SK-N-SH (cell line): Measurements from ENCODE around the gene TRAF7. TPM values are rescaled to one million over a fixed set of nuclear protein-coding genes. Genes with fewer than 3 reads are reported as not detected.

Source experiments
- CTCF ChIA-PET: fragments of 300-600, 350-600 bp; formaldehyde crosslinking; extraction: SDS; loops from one replicate; lab custom pipeline; 2021; lab: Yijun Ruan, JAX
- POLR2A ChIA-PET: fragments of 350-600 bp; sonication (Branson Sonifier 250); formaldehyde crosslinking; extraction: SDS; loops from one replicate; lab custom pipeline; 2020; ENCODE audit warnings: antibody characterized with exemption, inconsistent platforms; lab: Yijun Ruan, JAX
- DNase-seq: peaks from one replicate; pipeline ENCODE4 v3.0.0; 2012
- H2AFZ ChIP-seq: fragments of 200-600 bp; sonication (generic); 2 replicates; pipeline ENCODE4 v1.8.1; 2016; ENCODE audit warnings: antibody characterized with exemption, mild to moderate bottlenecking, low read depth
- H3F3A ChIP-seq: fragments of 200-600 bp; sonication (generic); replicated peaks from 2 replicates; pipeline ENCODE3; 2016; ENCODE audit warnings: antibody characterized with exemption, mild to moderate bottlenecking; ENCODE audit not compliant: insufficient read depth
- H3K27ac ChIP-seq, 2 experiments: fragments of 200-500 bp in 1 of 2; fragments of 200-600 bp in 1 of 2; sonication (Bioruptor generic) in 1 of 2; sonication (generic), shearing (Covaris generic) in 1 of 2; 2 replicates each; pipeline versions ENCODE4 v1.5.1 to v1.6.1; 2014 to 2016; ENCODE audit warnings: low read depth in 2 of 2, inconsistent platforms in 1 of 2, low read length in 1 of 2, mild to moderate bottlenecking in 1 of 2, mixed read lengths in 1 of 2
- H3K27me3 ChIP-seq: fragments of 200-600 bp; sonication (generic), shearing (Covaris generic); 2 replicates; pipeline ENCODE4 v1.6.1; 2016; ENCODE audit warnings: mixed run types; ENCODE audit not compliant: insufficient read depth
- H3K36me3 ChIP-seq, 2 experiments: fragments of 200-500 bp in 1 of 2; fragments of 200-600 bp in 1 of 2; sonication (Bioruptor generic) in 1 of 2; sonication (generic) in 1 of 2; replicated peaks in 1 of 2; 2 replicates each; pipeline versions ENCODE3 to v1.5.1; 2014 to 2016; ENCODE audit warnings: low read length in 1 of 2, mild to moderate bottlenecking in 1 of 2; ENCODE audit not compliant: insufficient read depth in 2 of 2, control insufficient read depth in 1 of 2
- H3K4me1 ChIP-seq, 2 experiments: fragments of 200-500 bp in 1 of 2; fragments of 200-600 bp in 1 of 2; sonication (Bioruptor generic) in 1 of 2; sonication (generic), shearing (Covaris generic) in 1 of 2; 2 replicates each; pipeline versions ENCODE4 v1.5.1 to v1.6.1; 2014 to 2016; ENCODE audit warnings: low read depth in 1 of 2, low read length in 1 of 2, mixed run types in 1 of 2; ENCODE audit not compliant: insufficient read depth in 2 of 2, control insufficient read depth in 1 of 2
- H3K4me2 ChIP-seq: fragments of 200-600 bp; sonication (generic), shearing (Covaris generic); 2 replicates; pipeline ENCODE4 v1.6.1; 2017; ENCODE audit warnings: mixed run types
- H3K4me3 ChIP-seq, 2 experiments: fragments of 200-500 bp in 1 of 2; fragments of 200-600 bp in 1 of 2; sonication (Bioruptor generic) in 1 of 2; sonication (generic), shearing (Covaris generic) in 1 of 2; 2 replicates each; pipeline versions ENCODE4 v1.5.1 to v1.8.1; 2014 to 2016; ENCODE audit warnings: low read depth in 2 of 2, inconsistent platforms in 1 of 2, low read length in 1 of 2, mild to moderate bottlenecking in 1 of 2, mixed read lengths in 1 of 2, moderate library complexity in 1 of 2
- H3K79me2 ChIP-seq: fragments of 200-600 bp; sonication (generic); 2 replicates; pipeline ENCODE4 v1.8.1; 2017; ENCODE audit warnings: mild to moderate bottlenecking; ENCODE audit not compliant: insufficient read depth
- H3K9ac ChIP-seq: fragments of 200-600 bp; sonication (generic); 2 replicates; pipeline ENCODE4 v1.6.1; 2017; ENCODE audit warnings: mixed run types
- H3K9me2 ChIP-seq: fragments of 200-600 bp; sonication (generic); 2 replicates; pipeline ENCODE4 v1.6.1; 2017; ENCODE audit warnings: mixed run types
- H3K9me3 ChIP-seq: fragments of 200-600 bp; sonication (generic); 2 replicates; pipeline ENCODE4 v1.6.1; 2017; ENCODE audit warnings: mixed run types, mild to moderate bottlenecking, moderate library complexity
- H4K20me1 ChIP-seq: fragments of 200-600 bp; sonication (generic); 2 replicates; pipeline ENCODE4 v1.6.1; 2017; ENCODE audit warnings: mild to moderate bottlenecking, mixed run types; ENCODE audit not compliant: insufficient read depth
- EZH2phosphoT487 ChIP-seq: fragments of 200-600 bp; sonication (generic); IDR thresholded peaks from 2 replicates; pipeline ENCODE4 v1.6.1; 2017; ENCODE audit warnings: low read depth, mixed run types, mild to moderate bottlenecking, antibody characterized with exemption, moderate library complexity, borderline replicate concordance
- GATA2 ChIP-seq: sonication (generic); formaldehyde crosslinking; IDR thresholded peaks from 2 replicates; pipeline ENCODE4 v1.5.0; 2020; ENCODE audit warnings: mild to moderate bottlenecking, missing genetic modification reagents
- POLR2AphosphoS5 ChIP-seq: IDR thresholded peaks from 2 replicates; pipeline ENCODE4 v1.6.1; 2012; ENCODE audit warnings: low read depth, low read length
- RAD21 ChIP-seq: IDR thresholded peaks from 2 replicates; pipeline ENCODE4 v1.6.1; 2012; ENCODE audit warnings: mild to moderate bottlenecking, low read length
- RFX5 ChIP-seq: IDR thresholded peaks from 2 replicates; pipeline ENCODE4 v1.6.1; 2012; ENCODE audit warnings: mild to moderate bottlenecking, improper control_type of control experiment, low read length
- RXRA ChIP-seq: IDR thresholded peaks from 2 replicates; pipeline ENCODE4 v1.4.0; 2012; ENCODE audit warnings: low read depth, mild to moderate bottlenecking, borderline replicate concordance
- SMC3 ChIP-seq: IDR thresholded peaks from 2 replicates; pipeline ENCODE4 v1.6.1; 2012; ENCODE audit warnings: low read depth, low read length, improper control_type of control experiment
- TAF1 ChIP-seq: IDR thresholded peaks from 2 replicates; pipeline ENCODE4 v1.6.1; 2012; ENCODE audit warnings: low read depth, mild to moderate bottlenecking, low read length, moderate library complexity, borderline replicate concordance
- YY1 ChIP-seq: IDR thresholded peaks from 2 replicates; pipeline ENCODE4 v1.4.0; 2012; ENCODE audit warnings: low read depth, mild to moderate bottlenecking
- WGBS: methylation state at CpG from one replicate; pipeline ENCODE4 v1.1.6; 2017; ENCODE audit warnings: low lambda C conversion rate; 5-methylcytosine and 5-hydroxymethylcytosine counted together
- polyA plus RNA-seq, 3 experiments: library from polyadenylated mRNA; depleted of rRNA; stranded (reverse); fragments of >200 nt; gene quantifications; 2 replicates each; pipeline ENCODE4 v1.2.3, GENCODE V29; 2012
- TF ChIP-seq, protein P1 (sequence below): IDR thresholded peaks from 2 replicates; pipeline ENCODE4 v1.4.0; 2012; ENCODE audit warnings: low read depth, borderline replicate concordance
- TF ChIP-seq, protein P2 (sequence below): IDR thresholded peaks from 2 replicates; pipeline ENCODE4 v1.4.0; 2012; ENCODE audit warnings: low read depth
- TF ChIP-seq, protein P3 (sequence below): fragments of 150-350 bp; IDR thresholded peaks from 2 replicates; pipeline ENCODE4 v1.6.1; 2017; ENCODE audit warnings: antibody characterized with exemption, low read length, low read depth, borderline replicate concordance
- TF ChIP-seq, protein P4 (sequence below): fragments of 200-600 bp; sonication (generic); IDR thresholded peaks from 2 replicates; pipeline ENCODE4 v1.6.1; 2017; ENCODE audit warnings: antibody characterized with exemption, mild to moderate bottlenecking, moderate library complexity

The TRAF7 gene
- polyA plus RNA-seq, 1 of the 3 experiments (the other 2 are of a cell fraction), result 73.0 TPM

DNA sequence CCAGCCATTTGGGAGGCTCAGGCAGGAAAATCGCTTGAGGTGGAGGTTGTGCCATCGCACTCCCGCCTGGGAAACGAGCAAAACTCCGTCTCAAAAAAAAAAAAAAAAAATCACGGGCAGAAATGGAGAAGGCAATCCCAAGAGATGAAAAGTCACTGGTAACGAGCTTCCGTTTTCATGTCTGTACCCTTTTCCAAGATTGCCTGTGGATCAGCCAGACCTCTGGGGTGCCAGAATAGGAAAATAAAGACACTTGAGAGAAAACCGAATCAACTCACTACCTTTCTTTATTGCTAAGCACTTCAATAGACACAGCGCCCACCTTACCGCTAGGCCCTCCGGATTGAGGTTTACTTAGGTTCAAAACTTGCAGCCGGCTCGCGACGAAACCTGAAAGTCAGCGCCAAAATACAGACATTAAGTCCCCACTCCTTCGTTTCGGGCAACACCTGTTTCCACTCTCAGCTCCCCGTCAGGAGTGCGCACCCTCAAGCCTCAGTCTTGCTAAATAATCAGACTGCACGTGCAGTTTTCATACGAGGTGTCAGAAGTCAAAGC is 970 bp upstream of the TRAF7 start:
- no peaks in the 10 kb centered on the region for H3K9me3 ChIP-seq
- peaks cover 37% of the 10 kb centered on the region for H3F3A ChIP-seq
- TF ChIP-seq EZH2phosphoT487, result no peak
- TF ChIP-seq POLR2AphosphoS5, result no peak
- no peak for TF ChIP-seq RXRA
- TF ChIP-seq, protein P1, sequence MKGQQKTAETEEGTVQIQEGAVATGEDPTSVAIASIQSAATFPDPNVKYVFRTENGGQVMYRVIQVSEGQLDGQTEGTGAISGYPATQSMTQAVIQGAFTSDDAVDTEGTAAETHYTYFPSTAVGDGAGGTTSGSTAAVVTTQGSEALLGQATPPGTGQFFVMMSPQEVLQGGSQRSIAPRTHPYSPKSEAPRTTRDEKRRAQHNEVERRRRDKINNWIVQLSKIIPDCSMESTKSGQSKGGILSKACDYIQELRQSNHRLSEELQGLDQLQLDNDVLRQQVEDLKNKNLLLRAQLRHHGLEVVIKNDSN, result no peak
- TF ChIP-seq, protein P2, sequence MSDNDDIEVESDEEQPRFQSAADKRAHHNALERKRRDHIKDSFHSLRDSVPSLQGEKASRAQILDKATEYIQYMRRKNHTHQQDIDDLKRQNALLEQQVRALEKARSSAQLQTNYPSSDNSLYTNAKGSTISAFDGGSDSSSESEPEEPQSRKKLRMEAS, result no peak
- no peak for TF ChIP-seq SMC3
- no peak for TF ChIP-seq YY1
- no peak for TF ChIP-seq TAF1
- TF ChIP-seq, protein P3, sequence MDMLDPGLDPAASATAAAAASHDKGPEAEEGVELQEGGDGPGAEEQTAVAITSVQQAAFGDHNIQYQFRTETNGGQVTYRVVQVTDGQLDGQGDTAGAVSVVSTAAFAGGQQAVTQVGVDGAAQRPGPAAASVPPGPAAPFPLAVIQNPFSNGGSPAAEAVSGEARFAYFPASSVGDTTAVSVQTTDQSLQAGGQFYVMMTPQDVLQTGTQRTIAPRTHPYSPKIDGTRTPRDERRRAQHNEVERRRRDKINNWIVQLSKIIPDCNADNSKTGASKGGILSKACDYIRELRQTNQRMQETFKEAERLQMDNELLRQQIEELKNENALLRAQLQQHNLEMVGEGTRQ, result no peak
- TF ChIP-seq RAD21, result no peak
- no peak for TF ChIP-seq RFX5
- TF ChIP-seq GATA2, result no peak
- TF ChIP-seq, protein P4, sequence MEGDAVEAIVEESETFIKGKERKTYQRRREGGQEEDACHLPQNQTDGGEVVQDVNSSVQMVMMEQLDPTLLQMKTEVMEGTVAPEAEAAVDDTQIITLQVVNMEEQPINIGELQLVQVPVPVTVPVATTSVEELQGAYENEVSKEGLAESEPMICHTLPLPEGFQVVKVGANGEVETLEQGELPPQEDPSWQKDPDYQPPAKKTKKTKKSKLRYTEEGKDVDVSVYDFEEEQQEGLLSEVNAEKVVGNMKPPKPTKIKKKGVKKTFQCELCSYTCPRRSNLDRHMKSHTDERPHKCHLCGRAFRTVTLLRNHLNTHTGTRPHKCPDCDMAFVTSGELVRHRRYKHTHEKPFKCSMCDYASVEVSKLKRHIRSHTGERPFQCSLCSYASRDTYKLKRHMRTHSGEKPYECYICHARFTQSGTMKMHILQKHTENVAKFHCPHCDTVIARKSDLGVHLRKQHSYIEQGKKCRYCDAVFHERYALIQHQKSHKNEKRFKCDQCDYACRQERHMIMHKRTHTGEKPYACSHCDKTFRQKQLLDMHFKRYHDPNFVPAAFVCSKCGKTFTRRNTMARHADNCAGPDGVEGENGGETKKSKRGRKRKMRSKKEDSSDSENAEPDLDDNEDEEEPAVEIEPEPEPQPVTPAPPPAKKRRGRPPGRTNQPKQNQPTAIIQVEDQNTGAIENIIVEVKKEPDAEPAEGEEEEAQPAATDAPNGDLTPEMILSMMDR, result no peak
- TF ChIP-seq, all 33 proteins: peak for 0
- ChIA-PET CTCF (interaction anchor here (0.6 to 6.9 kb wide), 7 partner anchors 12 to 186 kb away, joined by 3 to 55 read pairs (median 3); partner anchors contain the start of genes ABCA3, NTHL1 and TSC2), POLR2A (interaction anchor here (0.5 to 1.8 kb wide), 26 partner anchors 8 to 382 kb away, joined by 3 to 18 read pairs (median 5); partner anchors contain the start of genes CASKIN1, FAHD1, HAGH and MRPS34)
- Histone ChIP-seq H4K20me1 (peaks cover 85% of the 10 kb centered on the region), H3K4me2 (peak overlapping the region; percentile 96), H3K4me3 (peak overlapping the region; percentile 96 to 98), H3K79me2 (peaks cover 93% of the 10 kb centered on the region), H2AFZ (no peak overlapping the region), H3K4me1 (peaks cover 43 to 74% of the 10 kb centered on the region in 2 experiments; a peak in 3 of 4 replicates), H3K27ac (peak overlapping the region; percentile 52 to 89; a peak in 3 of 4 replicates), H3K27me3 (no peaks in the 10 kb centered on the region), H3K9me2 (no peaks in the 10 kb centered on the region), H3K36me3 (peaks cover 27 to 34% of the 10 kb centered on the region in 2 experiments), H3K9ac (peak overlapping the region; percentile 89)
- 0% methylated on average over 23 of the region's 23 CpGs for WGBS
- no peak for DNase-seq
